Naive thymus-derived CD8-positive, alpha-beta T cell (primary cell): ENCODE measurements around the gene GCFC2. TPM values are rescaled to one million over a fixed set of nuclear protein-coding genes. Genes with fewer than 3 reads are reported as not detected.

Experiments
- ATAC-seq, 2 donors: fragments of 150-1000 bp; cut with Tn5 transposase in 1 of 2; sonication (Bioruptor Pico), chemical (Tn5 transposase) in 1 of 2; 1 replicate in 1 of 2; 2 replicates in 1 of 2; pipeline ENCODE4 v1.10.0; 2021; ENCODE audit warnings: mild to moderate bottlenecking in 2 of 2, moderate library complexity in 2 of 2
- POLR2A ChIA-PET: fragments of 350-600 bp; sonication (Branson Sonifier 250); formaldehyde crosslinking; loops from one replicate; lab custom pipeline; 2021; ENCODE audit warnings: antibody characterized with exemption; lab: Charles Lee
- DNase-seq, 10 donors: peaks; one replicate each; pipeline versions ENCODE4 v3.0.0 to v3.0.0-alpha.2; 2020 to 2022
- H3K27ac Mint-ChIP-seq, 10 donors: one replicate each; pipeline ENCODE4 v1.8.0; 2020 to 2022; ENCODE audit warnings: mild to moderate bottlenecking in 10 of 10, mixed read lengths in 10 of 10, moderate library complexity in 4 of 10, inconsistent platforms in 1 of 10
- H3K27me3 Mint-ChIP-seq, 5 donors: one replicate each; pipeline ENCODE4 v1.8.0; 2021 to 2022; ENCODE audit warnings: mixed read lengths in 5 of 5
- H3K36me3 Mint-ChIP-seq, 3 donors: one replicate each; pipeline ENCODE4 v1.8.0; 2020 to 2022; ENCODE audit warnings: mixed read lengths in 3 of 3, mild to moderate bottlenecking in 2 of 3, inconsistent platforms in 1 of 3
- H3K4me1 Mint-ChIP-seq, 4 donors: one replicate each; pipeline ENCODE4 v1.8.0; 2021 to 2022; ENCODE audit warnings: mixed read lengths in 4 of 4
- H3K4me3 Mint-ChIP-seq, 10 donors: one replicate each; pipeline ENCODE4 v1.8.0; 2020 to 2022; ENCODE audit warnings: mild to moderate bottlenecking in 10 of 10, mixed read lengths in 10 of 10, moderate library complexity in 6 of 10, inconsistent platforms in 1 of 10
- H3K9me3 Mint-ChIP-seq, 9 donors: one replicate each; pipeline ENCODE4 v1.8.0; 2020 to 2022; ENCODE audit warnings: mixed read lengths in 9 of 9, mild to moderate bottlenecking in 3 of 9, inconsistent platforms in 1 of 9, moderate library complexity in 1 of 9
- polyA plus RNA-seq, 3 donors: library from polyadenylated mRNA; unstranded; fragments of 300-500 nt; fragmentation: Illumina TruSeq; gene quantifications; one replicate each; pipeline ENCODE4 v1.2.3, GENCODE V29; 2021
- total RNA-seq, 8 experiments: library from RNA in 2 of 8; stranded (reverse) in 2 of 8; gene quantifications; one replicate each; pipeline ENCODE4 v1.2.3 and lab custom pipeline; 2021 to 2026

GCFC2 gene
- total and polyA plus RNA-seq, 5 experiments from 2014 or later, result 27.1 to 41.0 (median 34.5) TPM

- H3K36me3 Mint-ChIP-seq, result peaks cover 0 to 7% (median 3%) of the 10 kb centered on the region in 3 donors
- H3K27me3 Mint-ChIP-seq, result peaks cover 2 to 7% (median 4%) of the 10 kb centered on the region in 5 donors
- no peak overlapping the region for H3K27ac Mint-ChIP-seq
- DNase-seq (no peak), ATAC-seq (no peak)
- H3K4me3 Mint-ChIP-seq, result no peak overlapping the region
- peaks cover 4 to 25% (median 17%) of the 10 kb centered on the region in 4 donors for H3K4me1 Mint-ChIP-seq
- POLR2A ChIA-PET, result no interaction called here
- peaks cover 0 to 3% (median 0%) of the 10 kb centered on the region in 9 donors for H3K9me3 Mint-ChIP-seq
Observed at GRCh38 chr2:75643980-75644379, 66.7 kb downstream of the GCFC2 start.

GRCh38 chr2:75641587-75641986 is 69.1 kb downstream of the GCFC2 start:
- ATAC-seq (no peak), DNase-seq (no peak)
- Mint-ChIP-seq H3K36me3 (peaks cover 0 to under 1% (median 0%) of the 10 kb centered on the region in 3 donors), H3K4me1 (peaks cover 0 to 6% (median 4%) of the 10 kb centered on the region in 4 donors), H3K9me3 (peaks cover 0 to 3% (median 0%) of the 10 kb centered on the region in 9 donors), H3K27me3 (peaks cover 6 to 28% (median 16%) of the 10 kb centered on the region in 5 donors), H3K4me3 (no peak overlapping the region), H3K27ac (no peak overlapping the region)
- POLR2A ChIA-PET, result no interaction called here

GRCh38 chr2:75640621-75641121 is 70.0 kb downstream of the GCFC2 start:
- POLR2A ChIA-PET, result no interaction called here
- DNase-seq (peak; percentile 5 to 63 (median 30)), ATAC-seq (peak; percentile 95 to 98)
- Mint-ChIP-seq H3K27me3 (peaks cover 11 to 36% (median 20%) of the 10 kb centered on the region in 5 donors), H3K27ac (no peak overlapping the region), H3K36me3 (no peaks in the 10 kb centered on the region), H3K4me1 (peaks cover 0 to 4% (median 0%) of the 10 kb centered on the region in 4 donors), H3K4me3 (no peak overlapping the region), H3K9me3 (peaks cover 0 to 3% (median 0%) of the 10 kb centered on the region in 9 donors)

- Mint-ChIP-seq H3K27me3 (peaks cover 14 to 40% (median 20%) of the 10 kb centered on the region in 5 donors), H3K4me3 (no peak overlapping the region), H3K36me3 (no peaks in the 10 kb centered on the region), H3K27ac (no peak overlapping the region), H3K4me1 (no peaks in the 10 kb centered on the region), H3K9me3 (no peaks in the 10 kb centered on the region)
- ATAC-seq (no peak), DNase-seq (no peak)
- POLR2A ChIA-PET, result interaction anchor here (0.7 kb wide), 1 partner anchor 562 kb away, joined by 3 read pairs; no protein-coding TSS in a partner anchor
Observed at GRCh38 chr2:75637568-75637967, 73.1 kb downstream of the GCFC2 start.

GRCh38 chr2:75634945-75635344 is 75.8 kb downstream of the GCFC2 start:
- H3K27me3 Mint-ChIP-seq, result peaks cover 19 to 66% (median 38%) of the 10 kb centered on the region in 5 donors
- POLR2A ChIA-PET, result no interaction called here

GRCh38 chr2:75633620-75634019 is 77.1 kb downstream of the GCFC2 start:
- H3K27me3 Mint-ChIP-seq, result peaks cover 13 to 68% (median 34%) of the 10 kb centered on the region in 5 donors
- no peaks in the 10 kb centered on the region for H3K9me3 Mint-ChIP-seq
- H3K4me3 Mint-ChIP-seq, result no peak overlapping the region
- no peaks in the 10 kb centered on the region for H3K36me3 Mint-ChIP-seq
- POLR2A ChIA-PET, result no interaction called here
- ATAC-seq (no peak), DNase-seq (no peak)
- no peaks in the 10 kb centered on the region for H3K4me1 Mint-ChIP-seq
- H3K27ac Mint-ChIP-seq, result no peak overlapping the region

More at GRCh38 chr2:75634945-75635344, 75.8 kb downstream of the GCFC2 start:
- Mint-ChIP-seq H3K4me3 (no peak overlapping the region), H3K4me1 (no peaks in the 10 kb centered on the region), H3K36me3 (no peaks in the 10 kb centered on the region), H3K27ac (no peak overlapping the region), H3K9me3 (no peaks in the 10 kb centered on the region)
- ATAC-seq, result no peak
- DNase-seq, result no peak

- peaks cover 13 to 64% (median 30%) of the 10 kb centered on the region in 5 donors for H3K27me3 Mint-ChIP-seq
- H3K4me3 Mint-ChIP-seq, result no peak overlapping the region
- DNase-seq, result no peak
- no peaks in the 10 kb centered on the region for H3K9me3 Mint-ChIP-seq
- POLR2A ChIA-PET, result no interaction called here
- ATAC-seq, result no peak
- H3K4me1 Mint-ChIP-seq, result no peaks in the 10 kb centered on the region
- no peak overlapping the region for H3K27ac Mint-ChIP-seq
- H3K36me3 Mint-ChIP-seq, result no peaks in the 10 kb centered on the region
Observed at GRCh38 chr2:75632813-75633212, 77.9 kb downstream of the GCFC2 start.

GRCh38 chr2:75632091-75632701 is 78.5 kb downstream of the GCFC2 start:
- peaks cover 13 to 57% (median 25%) of the 10 kb centered on the region in 5 donors for H3K27me3 Mint-ChIP-seq
- ATAC-seq, result no peak
- DNase-seq, result no peak

GRCh38 chr2:75627902-75628504 is 82.7 kb downstream of the GCFC2 start:
- DNase-seq, result peak; percentile 27 to 67 (median 46)
- POLR2A ChIA-PET, result no interaction called here
- H3K27ac Mint-ChIP-seq, result no peak overlapping the region
- H3K36me3 Mint-ChIP-seq, result no peaks in the 10 kb centered on the region
- H3K4me3 Mint-ChIP-seq, result no peak overlapping the region
- H3K4me1 Mint-ChIP-seq, result no peaks in the 10 kb centered on the region
- no peaks in the 10 kb centered on the region for H3K9me3 Mint-ChIP-seq
- peaks cover 9 to 69% (median 28%) of the 10 kb centered on the region in 5 donors for H3K27me3 Mint-ChIP-seq
- ATAC-seq, result peak; percentile 70 to 73

More at GRCh38 chr2:75632091-75632701, 78.5 kb downstream of the GCFC2 start:
- Mint-ChIP-seq H3K4me3 (no peak overlapping the region), H3K27ac (peak overlapping the region in 1 of 10 donors; percentile 68), H3K4me1 (no peaks in the 10 kb centered on the region), H3K36me3 (no peaks in the 10 kb centered on the region), H3K9me3 (no peaks in the 10 kb centered on the region)
- POLR2A ChIA-PET, result no interaction called here

- Mint-ChIP-seq H3K4me1 (no peaks in the 10 kb centered on the region), H3K27me3 (peaks cover 5 to 43% (median 22%) of the 10 kb centered on the region in 5 donors), H3K36me3 (no peaks in the 10 kb centered on the region), H3K27ac (peak overlapping the region in 1 of 10 donors; percentile 72), H3K4me3 (no peak overlapping the region), H3K9me3 (no peaks in the 10 kb centered on the region)
- POLR2A ChIA-PET, result no interaction called here
- no peak for DNase-seq
- ATAC-seq, result no peak
Observed at GRCh38 chr2:75622929-75623328, 87.8 kb downstream of the GCFC2 start.

- Mint-ChIP-seq H3K4me3 (no peak overlapping the region), H3K36me3 (peaks cover 0 to 2% (median 0%) of the 10 kb centered on the region in 3 donors), H3K27ac (no peak overlapping the region), H3K4me1 (no peaks in the 10 kb centered on the region), H3K9me3 (peaks cover 0 to 1% (median 0%) of the 10 kb centered on the region in 9 donors), H3K27me3 (peaks cover 5 to 43% (median 22%) of the 10 kb centered on the region in 5 donors)
- ATAC-seq (no peak), DNase-seq (no peak)
- POLR2A ChIA-PET, result no interaction called here
Observed at GRCh38 chr2:75622500-75622899, 88.2 kb downstream of the GCFC2 start.

- no peak overlapping the region for H3K27ac Mint-ChIP-seq
- H3K9me3 Mint-ChIP-seq, result peaks cover 0 to 6% (median 0%) of the 10 kb centered on the region in 9 donors
- no peaks in the 10 kb centered on the region for H3K4me1 Mint-ChIP-seq
- DNase-seq, result no peak
- H3K36me3 Mint-ChIP-seq, result peaks cover 0 to 5% (median 0%) of the 10 kb centered on the region in 3 donors
- H3K4me3 Mint-ChIP-seq, result no peak overlapping the region
- peaks cover 3 to 36% (median 19%) of the 10 kb centered on the region in 5 donors for H3K27me3 Mint-ChIP-seq
- POLR2A ChIA-PET, result no interaction called here
- no peak for ATAC-seq
Observed at GRCh38 chr2:75621228-75621627, 89.5 kb downstream of the GCFC2 start.
